ENCODE results near the gene NOP16. TPM values are rescaled to one million over a fixed set of nuclear protein-coding genes. Genes with fewer than 3 reads are reported as not detected.

NOP16 gene
- total and polyA plus RNA-seq, 2 of the 13 experiments (the other 11 are each of a cell fraction or from before 2014, with no cell fraction given): 43.3 to 48.4 TPM

- TF ChIP-seq HNRNPUL1 (IDR thresholded peaks at IDR 0.05; ENCODE audit: low read depth, low read length) (no peak), GATAD2A (CRISPR knock-in tag; IDR thresholded peaks at IDR 0.05) (no peak), ZNF746 (CRISPR knock-in tag; IDR thresholded peaks at IDR 0.05) (no peak)
These were observed 3.6 kb upstream of the NOP16 start (continued) for GRCh38 chr5:176391999-176392398.

GRCh38 chr5:176391479-176391878 lies 3.1 kb upstream of the NOP16 start:
- ChIA-PET POLR2A (interaction anchor here (0.9 kb wide), 1 partner anchor 30 kb away, joined by 3 read pairs; the partner anchor contains the start of gene KIAA1191), CTCF (ENCODE audit: low intra/inter-chr PET ratio, low total read pairs) (no interaction called here)
- Histone ChIP-seq H3K4me3 (replicated peaks in 1 of 3; ENCODE audit: insufficient read depth in 1 of 3, low read depth in 2 of 3, low read length in 3 of 3) (no peak overlapping the region), H3K9me3 (ENCODE audit: low read length) (no peaks in the 10 kb centered on the region), H4K20me1 (ENCODE audit: insufficient read depth, low read length) (no peaks in the 10 kb centered on the region; the same call in 1 of the 2 replicates), H3K36me3 (replicated peaks in 1 of 2; ENCODE audit: control insufficient read depth in 1 of 2, insufficient read depth in 2 of 2, low read length in 2 of 2) (peaks cover 2 to 7% of the 10 kb centered on the region in 2 experiments; a peak in 3 of 5 replicates), H3K79me2 (ENCODE audit: insufficient read depth, low read length) (peaks cover 25% of the 10 kb centered on the region), H3K9ac (ENCODE audit: insufficient read depth, low read depth, low read length) (no peak overlapping the region), H3K4me2 (ENCODE audit: low read depth, low read length) (no peak overlapping the region), H2AFZ (ENCODE audit: low read length) (no peak overlapping the region), H3K27ac (ENCODE audit: extremely low read length, insufficient read depth, low read length) (no peak overlapping the region), H3K27me3 (ENCODE audit: control insufficient read depth in 1 of 2, insufficient read depth in 2 of 2, low read length in 2 of 2) (no peaks in the 10 kb centered on the region; a peak in 1 of 5 replicates), H3K4me1 (ENCODE audit: insufficient read depth, low read length) (peaks cover 22% of the 10 kb centered on the region)
- ATAC-seq: no peak
- no peak for FAIRE-seq
- DNase-seq (ENCODE audit: low spot score): no peak
- BruUV-seq (replicated peaks): no TSS peak
- 99% methylated on average over 4 of the region's 4 CpGs for WGBS (ENCODE audit: low lambda C conversion rate)
- in situ Hi-C loops (cut with HindIII; ENCODE audit: extremely low pct_ligation_motif_present, low pct_unique_long_range_greater_than_20kb): no loop called here
- intact Hi-C loops (cut with micrococcal nuclease; ENCODE audit: unreplicated experiment): no loop called here
- TF ChIP-seq MYPOP (CRISPR knock-in tag; IDR thresholded peaks at IDR 0.05) (no peak), REL (CRISPR knock-in tag; conservative IDR thresholded peaks at IDR 0.05) (no peak), ZNF318 (CRISPR knock-in tag; IDR thresholded peaks at IDR 0.05) (no peak), ZNF512 (CRISPR knock-in tag; IDR thresholded peaks at IDR 0.05) (no peak), YEATS2 (CRISPR knock-in tag; IDR thresholded peaks at IDR 0.05; ENCODE audit: borderline replicate concordance) (no peak), ZNF44 (CRISPR knock-in tag; IDR thresholded peaks at IDR 0.05) (no peak), ZNF18 (CRISPR knock-in tag; IDR thresholded peaks at IDR 0.05; ENCODE audit: insufficient replicate concordance) (no peak), ZNF772 (CRISPR knock-in tag; IDR thresholded peaks at IDR 0.05) (no peak)
